Parathyroid adenoma (tissue), 2 donors: ENCODE results near the gene NKX2-2.

Experiments
- H2AFZ ChIP-seq: fragments of 300-600 bp; sonication (generic); one replicate; pipeline ENCODE4 v1.7.0; 2017; ENCODE audit warnings: antibody characterized with exemption, mild to moderate bottlenecking
- H3K27ac ChIP-seq: fragments of 300-600 bp; sonication (generic); one replicate; pipeline ENCODE4 v1.7.0; 2017
- H3K27me3 ChIP-seq: fragments of 300-600 bp; sonication (generic); one replicate; pipeline ENCODE4 v1.7.0; 2017; ENCODE audit warnings: low read length; ENCODE audit not compliant: control insufficient read depth, insufficient read depth
- H3K36me3 ChIP-seq: fragments of 300-600 bp; sonication (generic); one replicate; pipeline ENCODE4 v1.7.0; 2017; ENCODE audit warnings: low read length; ENCODE audit not compliant: control insufficient read depth, insufficient read depth
- H3K4me1 ChIP-seq: fragments of 300-600 bp; sonication (generic); one replicate; pipeline ENCODE4 v1.7.0; 2017; ENCODE audit warnings: control low read depth
- H3K4me2 ChIP-seq: fragments of 300-600 bp; sonication (generic); one replicate; pipeline ENCODE4 v1.7.0; 2017; ENCODE audit warnings: low read length
- H3K4me3 ChIP-seq: fragments of 300-600 bp; sonication (generic); one replicate; pipeline ENCODE4 v1.7.0; 2017; ENCODE audit warnings: low read depth, low read length
- H3K79me2 ChIP-seq: fragments of 300-600 bp; sonication (generic); one replicate; pipeline ENCODE4 v1.7.0; 2017; ENCODE audit warnings: control low read depth
- H3K9ac ChIP-seq: fragments of 300-600 bp; sonication (generic); one replicate; pipeline ENCODE4 v1.7.0; 2017; ENCODE audit warnings: mild to moderate bottlenecking
- H3K9me3 ChIP-seq: fragments of 300-600 bp; sonication (generic); one replicate; pipeline ENCODE4 v1.7.0; 2017; ENCODE audit warnings: low read length; ENCODE audit not compliant: control insufficient read depth
- TF ChIP-seq, protein P1 (sequence below): fragments of 300-600 bp; sonication (generic); IDR thresholded peaks from one replicate; pipeline ENCODE4 v1.7.0; 2017; ENCODE audit warnings: antibody characterized with exemption, mild to moderate bottlenecking
- donor health status: primary hyperparathyroidism.

Gene NKX2-2

GRCh38 chr20:21556398-21556797, 42.5 kb upstream of the NKX2-2 start:
- no peak overlapping the region for H3K4me3 ChIP-seq
- no peaks in the 10 kb centered on the region for H3K27me3 ChIP-seq
- H3K9ac ChIP-seq: no peak overlapping the region
- H3K79me2 ChIP-seq: no peaks in the 10 kb centered on the region
- no peak overlapping the region for H3K4me2 ChIP-seq
- no peak overlapping the region for H2AFZ ChIP-seq
- H3K27ac ChIP-seq: no peak overlapping the region
- no peaks in the 10 kb centered on the region for H3K9me3 ChIP-seq
- H3K36me3 ChIP-seq: no peaks in the 10 kb centered on the region
- no peaks in the 10 kb centered on the region for H3K4me1 ChIP-seq
- TF ChIP-seq, protein P1, sequence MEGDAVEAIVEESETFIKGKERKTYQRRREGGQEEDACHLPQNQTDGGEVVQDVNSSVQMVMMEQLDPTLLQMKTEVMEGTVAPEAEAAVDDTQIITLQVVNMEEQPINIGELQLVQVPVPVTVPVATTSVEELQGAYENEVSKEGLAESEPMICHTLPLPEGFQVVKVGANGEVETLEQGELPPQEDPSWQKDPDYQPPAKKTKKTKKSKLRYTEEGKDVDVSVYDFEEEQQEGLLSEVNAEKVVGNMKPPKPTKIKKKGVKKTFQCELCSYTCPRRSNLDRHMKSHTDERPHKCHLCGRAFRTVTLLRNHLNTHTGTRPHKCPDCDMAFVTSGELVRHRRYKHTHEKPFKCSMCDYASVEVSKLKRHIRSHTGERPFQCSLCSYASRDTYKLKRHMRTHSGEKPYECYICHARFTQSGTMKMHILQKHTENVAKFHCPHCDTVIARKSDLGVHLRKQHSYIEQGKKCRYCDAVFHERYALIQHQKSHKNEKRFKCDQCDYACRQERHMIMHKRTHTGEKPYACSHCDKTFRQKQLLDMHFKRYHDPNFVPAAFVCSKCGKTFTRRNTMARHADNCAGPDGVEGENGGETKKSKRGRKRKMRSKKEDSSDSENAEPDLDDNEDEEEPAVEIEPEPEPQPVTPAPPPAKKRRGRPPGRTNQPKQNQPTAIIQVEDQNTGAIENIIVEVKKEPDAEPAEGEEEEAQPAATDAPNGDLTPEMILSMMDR: no peak

GRCh38 chr20:21555470-21556120, 41.7 kb upstream of the NKX2-2 start:
- H3K4me1 ChIP-seq: no peaks in the 10 kb centered on the region
- H3K9ac ChIP-seq: no peak overlapping the region
- H3K4me3 ChIP-seq: no peak overlapping the region
- no peaks in the 10 kb centered on the region for H3K36me3 ChIP-seq
- TF ChIP-seq, protein P1: no peak
- no peak overlapping the region for H3K27ac ChIP-seq
- H3K9me3 ChIP-seq: no peaks in the 10 kb centered on the region
- no peaks in the 10 kb centered on the region for H3K79me2 ChIP-seq
- no peak overlapping the region for H3K4me2 ChIP-seq
- no peak overlapping the region for H2AFZ ChIP-seq
- no peaks in the 10 kb centered on the region for H3K27me3 ChIP-seq

DNA sequence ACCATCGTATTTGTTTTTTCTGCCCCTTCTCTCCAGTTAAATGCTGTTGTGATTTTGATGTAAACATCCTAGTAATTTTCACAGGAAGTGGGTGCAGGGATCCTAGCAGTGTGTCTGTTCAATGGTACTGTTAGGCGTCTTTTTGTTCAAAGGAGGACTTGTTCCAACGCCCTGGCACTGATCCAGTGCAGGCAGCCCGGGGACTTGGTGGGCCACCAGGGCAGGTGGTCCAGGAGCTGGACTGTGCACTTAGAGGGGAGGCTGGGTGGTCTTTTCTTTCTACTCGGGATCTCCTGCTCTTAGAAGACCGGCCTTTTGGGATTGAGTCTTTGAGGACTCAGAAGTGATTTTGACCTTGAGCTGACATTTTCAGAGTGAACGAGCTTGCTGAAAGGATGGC, 41.1 kb upstream of the NKX2-2 start:
- Histone ChIP-seq H3K27me3 (no peaks in the 10 kb centered on the region), H3K4me2 (no peak overlapping the region), H3K9me3 (no peaks in the 10 kb centered on the region), H3K36me3 (no peaks in the 10 kb centered on the region), H2AFZ (no peak overlapping the region), H3K4me1 (no peaks in the 10 kb centered on the region), H3K79me2 (no peaks in the 10 kb centered on the region), H3K9ac (no peak overlapping the region), H3K27ac (no peak overlapping the region), H3K4me3 (no peak overlapping the region)
- TF ChIP-seq, protein P1: no peak

DNA sequence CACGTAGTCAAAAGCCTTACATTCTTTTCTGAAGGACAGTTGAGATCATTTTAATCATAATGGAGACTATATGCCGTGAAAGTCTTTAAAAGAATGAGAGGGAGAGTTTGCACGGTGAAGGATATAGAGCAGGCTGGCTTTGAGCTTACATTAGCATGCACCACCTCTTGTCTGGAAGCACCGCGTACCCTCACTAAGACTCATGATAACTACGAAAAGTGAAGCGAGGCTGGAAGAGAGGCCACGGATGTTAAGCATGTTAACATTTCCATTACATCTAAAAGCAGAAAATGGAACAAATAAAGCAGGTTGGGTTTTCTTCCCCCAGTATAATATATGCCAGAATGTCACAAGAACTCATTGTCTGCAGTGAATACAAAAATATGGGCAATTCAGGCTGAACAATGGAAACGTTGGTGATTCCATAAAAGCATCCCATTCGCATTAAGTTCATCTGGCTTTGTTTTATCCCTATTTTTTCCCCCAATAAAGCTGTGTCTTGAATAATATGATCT, 40.6 kb upstream of the NKX2-2 start:
- Histone ChIP-seq H3K9ac (no peak overlapping the region), H3K4me1 (no peaks in the 10 kb centered on the region), H3K36me3 (no peaks in the 10 kb centered on the region), H3K79me2 (no peaks in the 10 kb centered on the region), H3K27me3 (no peaks in the 10 kb centered on the region), H3K9me3 (no peaks in the 10 kb centered on the region), H3K27ac (no peak overlapping the region), H3K4me2 (no peak overlapping the region), H2AFZ (no peak overlapping the region), H3K4me3 (no peak overlapping the region)
- TF ChIP-seq, protein P1: no peak

DNA sequence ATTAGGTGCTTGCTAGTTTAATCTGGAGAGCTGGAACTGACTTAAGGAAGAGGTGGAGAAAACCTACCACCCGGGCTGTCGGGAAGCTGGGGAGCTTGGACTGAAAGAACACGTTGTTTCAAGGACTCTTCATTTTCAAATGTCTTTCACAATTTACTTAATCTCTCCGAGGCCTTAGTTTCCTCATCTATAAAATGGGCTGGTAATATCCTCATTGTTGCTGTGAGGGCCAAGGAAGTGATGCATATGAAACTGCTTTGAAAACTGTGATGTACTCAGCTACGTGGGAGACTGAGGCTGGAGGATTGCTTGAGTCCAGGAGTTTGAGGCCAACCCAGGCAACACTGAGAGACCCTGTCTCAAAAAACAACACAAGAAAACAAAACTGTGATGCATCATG, 36.7 kb upstream of the NKX2-2 start:
- Histone ChIP-seq H3K4me1 (no peaks in the 10 kb centered on the region), H3K27ac (no peak overlapping the region), H3K36me3 (no peaks in the 10 kb centered on the region), H3K9me3 (no peaks in the 10 kb centered on the region), H3K9ac (no peak overlapping the region), H3K79me2 (no peaks in the 10 kb centered on the region), H2AFZ (no peak overlapping the region), H3K4me2 (no peak overlapping the region), H3K27me3 (no peaks in the 10 kb centered on the region), H3K4me3 (no peak overlapping the region)
- TF ChIP-seq, protein P1: no peak
